Neural cell (in vitro differentiated cells): ENCODE results near the gene FBXO10.

Experiments
- EZH2 ChIP-seq: fragments of 200-600, 300-800 bp; shearing (Covaris generic), sonication (generic); IDR thresholded peaks from 2 replicates; pipeline ENCODE4 v1.6.1; 2014; ENCODE audit warnings: antibody characterized with exemption, low read length, borderline replicate concordance, mild to moderate bottlenecking; ENCODE audit not compliant: insufficient read depth, poor library complexity, severe bottlenecking
- TAF1 ChIP-seq: IDR thresholded peaks from 2 replicates; pipeline ENCODE4 v1.6.1; 2012; ENCODE audit warnings: low read depth
- TF ChIP-seq, protein P1 (sequence below): fragments of 450-650 bp; IDR thresholded peaks from 2 replicates; pipeline ENCODE4 v1.5.1; 2014; ENCODE audit warnings: antibody characterized with exemption, mild to moderate bottlenecking, moderate library complexity; ENCODE audit not compliant: poor library complexity, severe bottlenecking

- no peak for TF ChIP-seq EZH2
- TF ChIP-seq, protein P1, sequence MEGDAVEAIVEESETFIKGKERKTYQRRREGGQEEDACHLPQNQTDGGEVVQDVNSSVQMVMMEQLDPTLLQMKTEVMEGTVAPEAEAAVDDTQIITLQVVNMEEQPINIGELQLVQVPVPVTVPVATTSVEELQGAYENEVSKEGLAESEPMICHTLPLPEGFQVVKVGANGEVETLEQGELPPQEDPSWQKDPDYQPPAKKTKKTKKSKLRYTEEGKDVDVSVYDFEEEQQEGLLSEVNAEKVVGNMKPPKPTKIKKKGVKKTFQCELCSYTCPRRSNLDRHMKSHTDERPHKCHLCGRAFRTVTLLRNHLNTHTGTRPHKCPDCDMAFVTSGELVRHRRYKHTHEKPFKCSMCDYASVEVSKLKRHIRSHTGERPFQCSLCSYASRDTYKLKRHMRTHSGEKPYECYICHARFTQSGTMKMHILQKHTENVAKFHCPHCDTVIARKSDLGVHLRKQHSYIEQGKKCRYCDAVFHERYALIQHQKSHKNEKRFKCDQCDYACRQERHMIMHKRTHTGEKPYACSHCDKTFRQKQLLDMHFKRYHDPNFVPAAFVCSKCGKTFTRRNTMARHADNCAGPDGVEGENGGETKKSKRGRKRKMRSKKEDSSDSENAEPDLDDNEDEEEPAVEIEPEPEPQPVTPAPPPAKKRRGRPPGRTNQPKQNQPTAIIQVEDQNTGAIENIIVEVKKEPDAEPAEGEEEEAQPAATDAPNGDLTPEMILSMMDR, result no peak
- no peak for TF ChIP-seq TAF1
These were observed 33.3 kb downstream of the FBXO10 start for GRCh38 chr9:37542895-37543294.
